ENCODE measurements around the gene R3HCC1L. TPM values are rescaled to one million over a fixed set of nuclear protein-coding genes. Genes with fewer than 3 reads are reported as not detected.

R3HCC1L gene
- polyA plus RNA-seq, 1 donor from 2014 or later: 12.8 TPM

DNA sequence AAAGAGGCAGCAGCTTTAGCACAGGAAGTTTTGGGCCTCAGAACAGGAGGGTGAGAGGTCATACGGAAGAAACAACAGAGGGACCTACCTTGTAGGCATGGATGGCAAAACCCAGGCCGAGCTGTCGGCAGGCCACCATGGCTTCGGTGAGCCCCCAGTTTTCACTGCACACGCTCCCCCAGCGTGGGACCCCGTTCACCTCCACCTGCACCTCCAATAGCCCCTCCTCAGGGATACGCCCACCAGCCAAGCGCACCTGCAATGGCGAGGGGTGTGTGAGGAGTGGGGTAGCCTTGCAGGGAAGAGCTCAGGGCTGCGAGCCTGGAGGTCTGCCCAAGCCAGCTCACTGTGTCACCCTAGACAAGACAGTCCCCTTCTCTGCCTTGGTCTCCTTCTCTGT is 122.2 kb downstream of the R3HCC1L start:
- TF ChIP-seq RAD21 (conservative IDR thresholded peaks at IDR 0.05) (no peak), EZH2 (IDR thresholded peaks at IDR 0.05; ENCODE audit: borderline replicate concordance, insufficient read depth, low read length, poor library complexity, severe bottlenecking) (no peak), EP300 (conservative IDR thresholded peaks at IDR 0.05; ENCODE audit: poor library complexity, severe bottlenecking) (no peak), POLR2AphosphoS5 (IDR thresholded peaks at IDR 0.05) (no peak), MXI1 (conservative IDR thresholded peaks at IDR 0.05; ENCODE audit: poor library complexity, severe bottlenecking) (no peak), SMC3 (conservative IDR thresholded peaks at IDR 0.05; ENCODE audit: poor library complexity) (no peak), TAF1 (IDR thresholded peaks at IDR 0.05; ENCODE audit: low read depth) (no peak), CTCF (IDR thresholded peaks at IDR 0.05; ENCODE audit: poor library complexity, severe bottlenecking) (no peak)
- TF ChIP-seq, protein P1, sequence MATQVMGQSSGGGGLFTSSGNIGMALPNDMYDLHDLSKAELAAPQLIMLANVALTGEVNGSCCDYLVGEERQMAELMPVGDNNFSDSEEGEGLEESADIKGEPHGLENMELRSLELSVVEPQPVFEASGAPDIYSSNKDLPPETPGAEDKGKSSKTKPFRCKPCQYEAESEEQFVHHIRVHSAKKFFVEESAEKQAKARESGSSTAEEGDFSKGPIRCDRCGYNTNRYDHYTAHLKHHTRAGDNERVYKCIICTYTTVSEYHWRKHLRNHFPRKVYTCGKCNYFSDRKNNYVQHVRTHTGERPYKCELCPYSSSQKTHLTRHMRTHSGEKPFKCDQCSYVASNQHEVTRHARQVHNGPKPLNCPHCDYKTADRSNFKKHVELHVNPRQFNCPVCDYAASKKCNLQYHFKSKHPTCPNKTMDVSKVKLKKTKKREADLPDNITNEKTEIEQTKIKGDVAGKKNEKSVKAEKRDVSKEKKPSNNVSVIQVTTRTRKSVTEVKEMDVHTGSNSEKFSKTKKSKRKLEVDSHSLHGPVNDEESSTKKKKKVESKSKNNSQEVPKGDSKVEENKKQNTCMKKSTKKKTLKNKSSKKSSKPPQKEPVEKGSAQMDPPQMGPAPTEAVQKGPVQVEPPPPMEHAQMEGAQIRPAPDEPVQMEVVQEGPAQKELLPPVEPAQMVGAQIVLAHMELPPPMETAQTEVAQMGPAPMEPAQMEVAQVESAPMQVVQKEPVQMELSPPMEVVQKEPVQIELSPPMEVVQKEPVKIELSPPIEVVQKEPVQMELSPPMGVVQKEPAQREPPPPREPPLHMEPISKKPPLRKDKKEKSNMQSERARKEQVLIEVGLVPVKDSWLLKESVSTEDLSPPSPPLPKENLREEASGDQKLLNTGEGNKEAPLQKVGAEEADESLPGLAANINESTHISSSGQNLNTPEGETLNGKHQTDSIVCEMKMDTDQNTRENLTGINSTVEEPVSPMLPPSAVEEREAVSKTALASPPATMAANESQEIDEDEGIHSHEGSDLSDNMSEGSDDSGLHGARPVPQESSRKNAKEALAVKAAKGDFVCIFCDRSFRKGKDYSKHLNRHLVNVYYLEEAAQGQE (IDR thresholded peaks at IDR 0.05; ENCODE audit: borderline replicate concordance): no peak
- H3F3A ChIP-seq (ENCODE audit: insufficient read depth, low read length, poor library complexity, severe bottlenecking): no peaks in the 10 kb centered on the region
- H3K27ac ChIP-seq (ENCODE audit: low read length): no peak overlapping the region
- no peaks in the 10 kb centered on the region for H3K36me3 ChIP-seq (ENCODE audit: insufficient read depth, low read length)
- no peak overlapping the region for H2AFZ ChIP-seq (ENCODE audit: low read depth, low read length)
- no peaks in the 10 kb centered on the region for H3K9me3 ChIP-seq (ENCODE audit: low read length)
- H3K4me2 ChIP-seq (ENCODE audit: low read length): no peak overlapping the region
- no peaks in the 10 kb centered on the region for H3K9me2 ChIP-seq (ENCODE audit: insufficient read depth, low read length)
- no peaks in the 10 kb centered on the region for H3K27me3 ChIP-seq (ENCODE audit: insufficient read depth, low read depth, low read length)
- H3K4me3 ChIP-seq (ENCODE audit: low read length): no peak overlapping the region
- H4K20me1 ChIP-seq (ENCODE audit: insufficient read depth): no peaks in the 10 kb centered on the region
- H3K9ac ChIP-seq (ENCODE audit: low read length): no peak overlapping the region
- no peaks in the 10 kb centered on the region for H3K79me2 ChIP-seq (replicated peaks; ENCODE audit: insufficient read depth, low read length)

- H3K27ac ChIP-seq (ENCODE audit: low read length): no peak overlapping the region
- H3K9me2 ChIP-seq (ENCODE audit: insufficient read depth, low read length): no peaks in the 10 kb centered on the region
- H3K4me3 ChIP-seq (ENCODE audit: low read length): no peak overlapping the region
- no peaks in the 10 kb centered on the region for H3K36me3 ChIP-seq (ENCODE audit: insufficient read depth, low read length)
- TF ChIP-seq RAD21 (conservative IDR thresholded peaks at IDR 0.05) (no peak), SMC3 (conservative IDR thresholded peaks at IDR 0.05; ENCODE audit: poor library complexity) (no peak), MXI1 (conservative IDR thresholded peaks at IDR 0.05; ENCODE audit: poor library complexity, severe bottlenecking) (no peak)
- no peaks in the 10 kb centered on the region for H4K20me1 ChIP-seq (ENCODE audit: insufficient read depth)
- no peak overlapping the region for H3K9ac ChIP-seq (ENCODE audit: low read length)
- H3F3A ChIP-seq (ENCODE audit: insufficient read depth, low read length, poor library complexity, severe bottlenecking): no peaks in the 10 kb centered on the region
- no peaks in the 10 kb centered on the region for H3K9me3 ChIP-seq (ENCODE audit: low read length)
- H3K79me2 ChIP-seq (replicated peaks; ENCODE audit: insufficient read depth, low read length): no peaks in the 10 kb centered on the region
- H3K27me3 ChIP-seq (ENCODE audit: insufficient read depth, low read depth, low read length): no peaks in the 10 kb centered on the region
- H2AFZ ChIP-seq (ENCODE audit: low read depth, low read length): no peak overlapping the region
- H3K4me2 ChIP-seq (ENCODE audit: low read length): no peak overlapping the region
These were observed 122.7 kb downstream of the R3HCC1L start for GRCh38 chr10:98257198-98257597.

DNA sequence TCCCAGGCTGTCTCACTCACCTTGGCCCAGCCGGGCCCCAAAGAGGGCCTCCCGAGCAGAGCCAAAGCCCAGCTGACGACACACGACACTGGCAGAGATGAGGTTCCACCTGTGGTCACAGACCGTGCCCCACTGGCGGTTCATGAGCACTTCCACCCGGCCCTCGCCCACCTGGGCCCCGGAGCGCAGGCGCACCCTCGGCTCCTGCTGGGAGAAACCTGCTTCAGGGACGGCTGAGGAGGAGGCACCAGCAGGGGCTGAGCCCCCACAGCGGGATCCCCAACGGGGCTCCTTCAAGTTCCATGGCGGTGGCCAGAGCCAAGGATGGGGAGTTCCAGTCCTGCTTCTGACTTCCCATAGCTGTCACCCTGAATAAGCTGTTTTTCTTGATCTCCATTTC is 123.5 kb downstream of the R3HCC1L start:
- Histone ChIP-seq H3K79me2 (replicated peaks; ENCODE audit: insufficient read depth, low read length) (no peaks in the 10 kb centered on the region), H3K9me3 (ENCODE audit: low read length) (no peaks in the 10 kb centered on the region), H3K36me3 (ENCODE audit: insufficient read depth, low read length) (no peaks in the 10 kb centered on the region), H3K9ac (ENCODE audit: low read length) (no peak overlapping the region), H3F3A (ENCODE audit: insufficient read depth, low read length, poor library complexity, severe bottlenecking) (no peaks in the 10 kb centered on the region), H3K27ac (ENCODE audit: low read length) (no peak overlapping the region), H3K9me2 (ENCODE audit: insufficient read depth, low read length) (no peaks in the 10 kb centered on the region), H3K4me3 (ENCODE audit: low read length) (no peak overlapping the region), H3K27me3 (ENCODE audit: insufficient read depth, low read depth, low read length) (no peaks in the 10 kb centered on the region), H4K20me1 (ENCODE audit: insufficient read depth) (no peaks in the 10 kb centered on the region), H3K4me2 (ENCODE audit: low read length) (no peak overlapping the region), H2AFZ (ENCODE audit: low read depth, low read length) (no peak overlapping the region)
- TF ChIP-seq POLR2AphosphoS5 (IDR thresholded peaks at IDR 0.05): no peak
- no peak for TF ChIP-seq EP300 (conservative IDR thresholded peaks at IDR 0.05; ENCODE audit: poor library complexity, severe bottlenecking)
- TF ChIP-seq, protein P1 (IDR thresholded peaks at IDR 0.05; ENCODE audit: borderline replicate concordance): no peak
- no peak for TF ChIP-seq RAD21 (conservative IDR thresholded peaks at IDR 0.05)
- TF ChIP-seq SMC3 (conservative IDR thresholded peaks at IDR 0.05; ENCODE audit: poor library complexity): no peak
- TF ChIP-seq MXI1 (conservative IDR thresholded peaks at IDR 0.05; ENCODE audit: poor library complexity, severe bottlenecking): no peak
- no peak for TF ChIP-seq CTCF (IDR thresholded peaks at IDR 0.05; ENCODE audit: poor library complexity, severe bottlenecking)
- TF ChIP-seq EZH2 (IDR thresholded peaks at IDR 0.05; ENCODE audit: borderline replicate concordance, insufficient read depth, low read length, poor library complexity, severe bottlenecking): no peak
- TF ChIP-seq TAF1 (IDR thresholded peaks at IDR 0.05; ENCODE audit: low read depth): no peak

Measured in neural cell (in vitro differentiated cells).